Measurements from ENCODE around the gene MFAP1.

DNA sequence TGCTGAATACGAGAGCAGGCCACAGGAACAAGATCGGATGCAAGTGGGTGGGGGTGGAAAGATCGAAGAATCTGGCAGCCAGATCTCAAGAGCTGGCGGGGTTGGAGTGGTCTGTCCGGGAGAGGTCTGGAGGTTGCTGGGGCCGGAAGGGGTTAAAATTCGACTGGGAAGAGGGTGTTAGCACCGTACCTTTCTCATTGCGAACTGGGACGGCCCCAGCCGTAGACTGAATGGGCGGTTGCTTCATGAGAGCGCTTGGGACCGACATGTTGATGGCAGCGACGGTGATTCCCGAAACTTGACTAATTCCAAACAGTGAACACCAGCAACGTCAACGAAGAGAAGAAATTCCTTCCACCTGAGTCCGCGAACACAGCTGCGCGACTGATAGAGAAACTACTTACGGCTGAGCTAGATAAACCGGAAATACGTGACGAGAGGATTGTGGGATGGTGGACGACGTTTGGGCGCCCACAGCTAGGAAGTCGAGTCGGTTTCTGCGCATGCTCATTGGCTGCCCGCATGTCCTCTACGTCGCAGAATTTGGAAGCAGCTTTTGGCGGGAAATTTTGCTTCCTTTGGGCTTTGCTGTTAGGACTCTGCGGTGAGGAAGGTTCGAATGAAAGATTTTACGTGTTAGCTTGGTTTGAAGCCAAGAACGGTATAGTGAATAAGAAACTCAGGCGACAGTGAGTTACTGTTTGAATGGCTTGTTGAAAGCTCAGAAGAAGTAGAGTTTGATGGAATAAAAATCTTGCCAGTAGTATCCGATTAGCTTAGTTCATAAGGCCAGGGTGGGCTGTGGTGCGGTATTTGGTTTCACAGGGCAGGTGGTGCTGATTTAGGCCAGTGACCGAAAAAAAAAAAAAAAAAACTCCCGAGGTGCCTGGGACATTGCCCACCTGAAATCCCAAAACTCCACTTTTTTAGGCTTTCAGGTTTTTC lies at the start of gene MFAP1:
- TF ChIP-seq POLR2A (IDR thresholded peaks at IDR 0.05) = peak in 1 of 2 donors; percentile 62
- TF ChIP-seq, protein P1, sequence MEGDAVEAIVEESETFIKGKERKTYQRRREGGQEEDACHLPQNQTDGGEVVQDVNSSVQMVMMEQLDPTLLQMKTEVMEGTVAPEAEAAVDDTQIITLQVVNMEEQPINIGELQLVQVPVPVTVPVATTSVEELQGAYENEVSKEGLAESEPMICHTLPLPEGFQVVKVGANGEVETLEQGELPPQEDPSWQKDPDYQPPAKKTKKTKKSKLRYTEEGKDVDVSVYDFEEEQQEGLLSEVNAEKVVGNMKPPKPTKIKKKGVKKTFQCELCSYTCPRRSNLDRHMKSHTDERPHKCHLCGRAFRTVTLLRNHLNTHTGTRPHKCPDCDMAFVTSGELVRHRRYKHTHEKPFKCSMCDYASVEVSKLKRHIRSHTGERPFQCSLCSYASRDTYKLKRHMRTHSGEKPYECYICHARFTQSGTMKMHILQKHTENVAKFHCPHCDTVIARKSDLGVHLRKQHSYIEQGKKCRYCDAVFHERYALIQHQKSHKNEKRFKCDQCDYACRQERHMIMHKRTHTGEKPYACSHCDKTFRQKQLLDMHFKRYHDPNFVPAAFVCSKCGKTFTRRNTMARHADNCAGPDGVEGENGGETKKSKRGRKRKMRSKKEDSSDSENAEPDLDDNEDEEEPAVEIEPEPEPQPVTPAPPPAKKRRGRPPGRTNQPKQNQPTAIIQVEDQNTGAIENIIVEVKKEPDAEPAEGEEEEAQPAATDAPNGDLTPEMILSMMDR (IDR thresholded peaks at IDR 0.05) = no peak

Data from vagina (tissue), 2 donors.